GM21526 (cell line): ENCODE data around the gene WDFY2.

Experiments
- ATAC-seq: cut with Tn5 transposase; IDR thresholded peaks from one replicate; pipeline ENCODE4 v1.9.1; 2021; ENCODE audit warnings: moderate library complexity; ENCODE audit not compliant: unreplicated experiment, low FRiP score

Gene WDFY2

DNA sequence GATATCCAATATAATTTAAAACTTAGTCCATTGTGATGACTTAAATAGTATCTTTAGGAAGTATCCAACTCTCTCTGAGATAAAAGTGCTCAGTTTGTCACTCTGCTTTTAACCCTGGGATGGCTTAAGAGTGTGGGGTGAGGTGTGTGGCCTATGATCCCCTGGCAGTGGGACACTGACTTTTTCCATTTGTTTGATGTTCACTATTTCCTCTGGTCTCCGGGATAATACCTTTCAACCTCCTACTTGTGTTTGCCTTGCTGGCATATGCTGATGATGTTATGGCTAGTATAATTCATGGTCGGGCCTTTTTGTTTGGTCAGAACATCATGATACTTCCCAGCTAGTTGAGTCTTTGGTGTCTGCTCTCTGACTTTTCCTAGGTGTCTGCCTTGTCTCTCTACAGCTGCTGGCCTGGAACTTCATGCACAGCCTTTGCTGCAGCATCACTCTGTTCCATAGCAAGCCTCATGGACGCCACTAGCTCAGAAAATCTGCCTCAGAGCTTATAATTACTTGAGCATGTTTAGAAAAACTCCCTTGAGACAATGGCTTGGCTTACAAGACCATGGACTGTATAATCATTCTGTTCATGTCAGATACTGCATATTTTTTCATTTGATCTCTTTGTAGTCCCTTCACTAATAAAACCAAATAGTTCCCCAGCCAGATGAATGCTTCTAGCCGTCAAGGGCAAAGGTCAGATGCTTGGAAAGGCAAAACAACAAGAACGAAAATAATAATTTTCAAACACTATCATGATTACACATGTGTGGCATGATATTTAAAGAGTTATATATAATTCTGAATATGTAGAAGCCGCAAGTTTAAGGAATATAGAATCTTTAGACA is 75.2 kb downstream of the WDFY2 start:
- ATAC-seq: no peak

DNA sequence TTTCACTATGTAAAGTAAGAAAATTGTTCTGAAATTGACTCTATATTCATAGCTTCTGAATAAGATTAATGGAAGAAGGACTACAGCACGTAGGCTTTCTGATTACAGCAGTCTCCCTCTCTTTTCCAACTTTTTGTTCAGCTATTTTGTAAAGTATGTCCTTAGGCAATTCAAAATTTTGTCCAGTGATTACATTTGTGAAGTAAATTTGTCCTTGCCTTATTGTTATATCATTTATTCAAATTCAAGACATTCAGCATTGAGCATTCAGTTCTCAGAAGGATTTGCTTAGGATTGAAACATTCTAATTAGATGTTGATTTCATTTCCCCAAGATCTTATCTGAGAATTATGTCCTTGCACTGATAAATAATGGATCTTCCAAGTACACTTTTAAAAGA is 76.6 kb downstream of the WDFY2 start:
- no peak for ATAC-seq

DNA sequence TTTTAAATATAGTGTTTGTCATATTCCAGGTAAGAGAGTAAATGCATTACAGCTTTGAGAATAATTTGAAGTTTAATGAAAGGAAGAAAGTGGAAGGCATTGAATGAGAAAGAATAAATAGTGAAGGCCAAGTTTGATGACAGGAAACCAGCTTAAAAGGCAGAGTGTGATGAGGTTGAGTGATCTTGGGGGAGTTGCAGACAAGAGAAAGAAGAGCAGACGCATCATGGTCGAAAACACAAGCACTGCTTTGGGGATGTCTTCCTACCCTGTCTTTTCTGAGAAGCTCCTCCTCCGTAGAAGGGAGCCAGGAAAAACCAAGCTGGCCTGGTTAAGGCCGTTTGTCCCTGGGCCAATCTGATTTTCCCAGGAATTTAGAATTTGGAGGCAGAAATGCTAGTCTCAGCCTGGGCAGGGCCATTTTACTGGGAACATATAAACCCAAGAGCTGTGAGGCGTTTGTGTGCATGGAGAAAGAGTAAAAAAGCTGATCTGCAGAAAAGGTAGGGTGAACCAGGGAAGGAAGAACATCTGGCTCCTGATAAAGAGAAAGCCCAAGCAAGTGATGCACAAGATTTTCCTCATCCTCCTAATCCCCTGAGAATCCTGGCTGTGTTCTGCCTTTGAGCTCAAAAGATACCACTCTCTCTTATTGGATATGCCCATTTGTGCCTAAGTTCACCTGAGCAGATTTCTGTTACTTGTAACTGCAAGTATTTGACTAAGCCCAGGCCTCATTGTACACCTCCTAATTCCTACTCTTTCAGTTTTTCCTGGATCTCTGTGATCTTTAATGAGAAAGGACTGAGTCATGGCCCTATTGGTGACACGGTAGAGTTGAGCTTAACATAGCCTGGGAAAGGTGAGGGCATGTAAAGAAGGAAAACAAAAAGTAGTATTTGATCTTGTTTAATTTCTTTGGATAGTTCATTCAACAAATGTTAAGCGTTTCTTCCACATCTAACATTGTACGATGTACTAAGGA is 80.0 kb downstream of the WDFY2 start:
- no peak for ATAC-seq

DNA sequence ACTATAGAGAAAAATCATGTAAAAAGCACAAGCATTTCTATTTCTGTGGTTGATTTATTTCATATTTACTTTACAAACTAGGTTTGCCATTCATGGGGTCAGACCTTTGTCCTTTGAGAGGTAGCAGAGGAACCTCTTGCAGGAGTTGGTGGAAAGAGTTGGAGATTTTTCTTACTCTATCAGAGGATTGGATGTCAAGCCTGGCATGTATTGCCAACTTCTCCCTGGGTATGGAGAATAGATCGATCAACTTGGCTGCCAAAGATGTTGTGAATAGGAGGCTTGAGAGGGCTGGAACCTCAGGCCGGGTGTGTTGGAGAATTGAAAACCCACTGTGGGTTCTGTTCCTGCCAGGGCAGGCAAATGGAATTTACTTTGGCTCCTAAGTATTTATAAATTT is 81.2 kb downstream of the WDFY2 start:
- no peak for ATAC-seq

DNA sequence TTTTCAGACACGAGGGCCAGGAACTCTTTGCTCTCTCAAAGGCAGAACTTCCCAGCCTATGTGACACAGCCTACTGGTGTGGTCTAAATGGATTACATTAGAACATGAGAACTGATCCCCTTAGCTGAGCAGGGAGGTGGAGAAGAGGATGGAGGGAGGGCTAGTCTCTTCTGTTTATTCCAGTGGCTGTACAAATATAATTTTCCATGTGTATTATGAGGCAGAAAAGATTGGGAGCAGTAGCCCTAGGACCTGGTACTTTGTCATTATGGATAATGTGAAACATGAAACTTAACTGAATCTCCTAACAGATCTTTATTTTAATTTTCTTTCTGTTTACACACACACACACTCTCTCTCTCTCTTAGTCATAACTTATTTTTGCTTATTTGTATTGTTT is 82.1 kb downstream of the WDFY2 start:
- no peak for ATAC-seq

GRCh38 chr13:51666839-51667238 is 82.6 kb downstream of the WDFY2 start:
- no peak for ATAC-seq

DNA sequence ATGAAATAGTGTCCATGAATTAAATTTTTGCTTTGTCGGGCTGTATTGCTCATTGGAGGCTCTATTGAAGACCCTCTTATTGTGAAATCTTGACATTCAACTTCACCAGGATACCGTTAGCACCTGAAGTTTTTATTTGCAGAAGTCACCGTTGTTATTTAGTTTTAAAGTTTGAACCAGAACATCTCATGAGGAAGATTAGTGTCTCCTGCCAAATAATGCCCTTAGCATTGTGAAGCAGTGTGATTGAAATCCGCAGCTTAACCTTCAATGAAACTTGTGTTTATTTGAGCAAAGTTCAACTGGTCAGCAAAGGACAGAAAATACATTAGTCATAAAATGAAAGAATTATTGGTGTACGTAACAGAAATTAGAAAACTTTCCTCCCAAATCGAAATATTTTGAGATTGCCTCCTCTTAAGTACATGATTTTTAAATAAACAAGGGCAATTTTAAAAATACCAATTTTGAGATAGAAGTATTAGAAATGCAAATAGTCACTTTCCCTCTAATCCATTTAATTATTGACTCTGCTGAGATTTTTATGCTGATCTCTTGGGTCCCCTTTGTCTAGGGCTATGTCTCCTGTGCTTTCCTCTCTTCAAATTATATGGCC is 84.4 kb downstream of the WDFY2 start:
- no peak for ATAC-seq

GRCh38 chr13:51673165-51673564 is 88.9 kb downstream of the WDFY2 start:
- ATAC-seq: no peak

DNA sequence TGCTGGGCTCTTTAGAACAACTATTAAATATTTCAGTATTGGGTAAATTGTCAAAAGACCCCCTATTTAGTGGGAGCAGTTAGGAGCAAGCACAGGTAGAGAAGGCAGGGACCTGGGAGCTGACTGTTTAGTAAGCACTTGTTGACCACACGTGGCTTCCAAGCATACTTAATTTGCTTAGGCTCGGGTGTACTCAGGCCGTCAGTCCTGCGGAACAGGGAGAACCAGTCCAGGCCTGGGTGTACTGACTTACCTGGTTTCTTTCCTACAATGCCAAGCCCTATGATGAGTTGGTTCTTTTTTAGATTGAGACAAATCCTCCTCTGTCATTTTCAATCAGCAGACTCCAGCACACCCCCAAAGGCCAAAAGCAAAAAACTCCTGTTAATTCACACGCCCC is 90.0 kb downstream of the WDFY2 start:
- ATAC-seq: no peak

GRCh38 chr13:51675385-51675784 is 91.1 kb downstream of the WDFY2 start:
- no peak for ATAC-seq

GRCh38 chr13:51675877-51676276 is 91.6 kb downstream of the WDFY2 start:
- no peak for ATAC-seq

DNA sequence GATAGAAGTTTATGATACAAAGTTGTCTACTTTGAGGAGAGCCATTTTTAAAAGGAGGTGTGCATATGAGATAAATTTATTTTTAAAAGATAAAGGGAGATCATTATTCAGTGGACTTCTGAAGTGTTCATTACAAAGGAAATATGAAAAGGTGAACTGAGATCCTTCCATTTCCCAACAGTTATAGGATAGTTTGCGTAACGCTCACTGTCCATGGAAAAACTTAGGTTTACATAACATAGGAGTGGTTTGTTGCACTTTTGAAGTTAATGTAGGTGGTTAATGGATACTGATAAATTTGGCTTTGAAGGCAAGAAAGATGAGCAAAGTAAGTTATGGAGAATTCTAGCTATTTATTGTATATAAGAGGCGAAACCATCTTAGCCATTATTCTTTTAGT is 92.5 kb downstream of the WDFY2 start:
- ATAC-seq: no peak

DNA sequence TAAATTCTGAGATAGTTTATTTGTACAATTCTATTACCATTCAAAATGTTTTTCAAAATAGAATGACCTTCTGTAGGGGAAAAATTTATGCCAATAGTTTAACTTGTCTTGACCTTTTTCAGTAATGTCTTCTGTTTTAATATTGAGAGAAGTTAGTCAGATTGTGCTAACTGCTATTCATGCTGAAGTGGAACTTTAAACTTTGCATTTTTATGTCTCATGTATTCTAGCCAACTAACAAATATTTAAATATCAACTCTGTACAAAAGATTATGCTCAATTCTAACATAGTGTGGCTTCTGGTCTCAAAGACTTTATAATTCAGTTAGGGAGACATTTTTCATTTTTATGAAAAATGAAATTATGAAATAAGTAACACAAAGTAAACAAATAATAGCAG is 94.2 kb downstream of the WDFY2 start:
- ATAC-seq: no peak

GRCh38 chr13:51679616-51680015 is 95.4 kb downstream of the WDFY2 start:
- ATAC-seq: no peak

DNA sequence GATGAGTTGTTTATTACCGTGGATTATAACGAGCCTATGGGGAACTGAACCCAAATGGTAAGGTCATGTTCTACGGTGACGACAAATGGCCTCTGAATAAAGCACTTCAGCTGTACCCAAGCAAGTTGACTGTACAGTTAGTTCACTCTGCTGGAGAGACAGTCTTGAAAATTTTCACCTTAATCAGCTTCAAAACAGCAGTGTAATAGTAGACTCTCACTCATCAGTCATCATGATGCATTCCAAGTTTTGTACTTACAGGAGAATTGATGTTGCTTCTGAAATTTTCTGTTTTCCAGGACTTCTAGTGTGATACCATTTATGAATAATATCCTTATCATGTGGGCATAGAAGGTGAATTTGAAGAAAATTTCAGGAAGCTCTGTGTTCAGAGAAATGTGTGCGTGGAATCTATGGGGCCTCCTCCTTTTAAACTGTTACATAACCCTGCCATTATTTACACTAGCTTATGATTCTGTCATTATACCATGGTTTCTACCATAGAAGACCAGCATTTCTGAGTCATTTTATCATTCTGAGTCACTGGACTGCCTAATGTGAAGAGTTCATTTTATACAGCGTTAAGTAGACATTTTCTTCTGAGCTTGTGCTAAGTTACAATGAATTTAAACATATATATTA is 96.9 kb downstream of the WDFY2 start:
- ATAC-seq: no peak

GRCh38 chr13:51682686-51683085 is 98.4 kb downstream of the WDFY2 start:
- no peak for ATAC-seq

GRCh38 chr13:51683597-51683996 is 99.3 kb downstream of the WDFY2 start:
- no peak for ATAC-seq

- no peak for ATAC-seq
Measured at GRCh38 chr13:51684076-51684475, 99.8 kb downstream of the WDFY2 start.

DNA sequence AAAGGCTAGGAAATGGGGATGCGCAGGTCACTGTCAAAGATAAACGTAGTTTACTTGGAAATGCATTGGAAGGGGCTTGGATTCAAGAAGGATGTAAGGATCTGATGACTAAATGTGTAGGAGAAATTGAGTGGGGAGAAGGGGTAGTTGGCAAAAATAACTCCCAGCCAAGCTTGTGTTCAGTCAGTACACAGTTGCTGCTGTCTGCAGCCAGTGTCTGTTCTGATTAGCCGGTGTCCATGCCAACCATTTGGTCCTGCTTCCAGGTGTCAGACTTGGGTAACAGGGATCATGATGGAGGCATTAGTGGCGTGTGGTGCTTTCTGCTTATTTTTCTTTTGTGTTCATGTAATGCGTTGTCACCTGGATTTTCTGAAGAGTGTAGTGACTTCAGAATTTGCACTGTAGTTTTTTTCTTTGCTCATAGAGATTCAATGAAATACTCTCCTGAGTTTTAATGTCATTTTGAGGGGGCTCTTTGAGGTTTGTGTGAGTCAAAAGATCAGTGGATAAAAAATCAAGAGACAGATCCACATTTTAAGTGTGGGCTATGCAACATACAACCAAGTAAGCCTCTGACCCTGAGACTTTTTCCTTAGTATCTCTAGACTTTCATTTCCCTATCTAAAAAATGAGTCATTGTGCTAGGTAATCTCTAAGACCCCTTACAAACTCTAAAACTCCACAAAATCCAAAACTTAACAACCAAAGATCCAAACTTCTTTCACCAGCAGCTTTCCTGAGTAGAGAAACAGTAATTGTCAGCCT is 103.9 kb downstream of the WDFY2 start:
- ATAC-seq: no peak
